ENCODE results near the gene SOX5. TPM values are rescaled to one million over a fixed set of nuclear protein-coding genes. Genes with fewer than 3 reads are reported as not detected.

The SOX5 gene
- total and polyA plus RNA-seq, 2 of the 8 experiments (the other 6 are each of a cell fraction or from before 2014, with no cell fraction given), result 2.2 to 2.6 TPM

DNA sequence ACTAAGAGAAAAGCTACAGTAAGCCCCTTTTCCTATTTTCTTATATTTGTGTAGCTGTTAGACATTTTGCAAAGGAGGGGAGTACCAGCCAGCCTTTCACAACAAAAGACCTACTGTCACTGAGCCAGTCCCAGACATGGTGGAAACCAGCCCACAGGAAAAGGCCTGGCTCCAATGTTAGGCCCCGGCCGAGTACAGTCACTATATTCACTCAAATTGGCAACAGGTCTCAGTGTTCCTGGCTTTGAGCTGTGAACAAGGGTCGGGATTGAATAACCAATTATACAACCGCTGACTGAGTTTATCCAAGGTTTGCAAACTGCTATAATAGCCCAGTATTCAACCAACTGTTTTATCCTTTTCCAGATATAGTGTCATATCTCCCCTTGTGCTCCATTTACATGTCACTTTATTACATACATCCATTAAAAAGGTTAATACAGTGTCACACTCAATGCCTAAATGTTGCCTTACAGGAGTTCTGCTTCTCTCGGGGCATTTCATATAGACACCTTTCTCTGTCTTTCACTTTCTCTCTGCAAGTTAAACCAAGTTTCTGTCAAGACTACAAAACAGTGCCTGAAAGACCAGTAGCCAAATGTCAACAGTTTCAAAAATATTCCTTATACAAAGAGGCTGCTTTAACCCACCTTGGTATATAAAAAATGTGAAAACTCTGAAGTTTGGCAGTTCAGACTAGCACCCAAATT is 178.1 kb downstream of the SOX5 start:
- no peak overlapping the region for H4K8ac ChIP-seq (ENCODE audit: extremely low read depth, insufficient read depth, low read length)
- no peak for DNase-seq (ENCODE audit: low read depth in 1 of 2, low spot score in 2 of 2)
- no peaks in the 10 kb centered on the region for H3K27me3 ChIP-seq (replicated peaks in 1 of 4; ENCODE audit: control insufficient read depth in 3 of 4, extremely low read depth in 1 of 4, insufficient read depth in 3 of 4, low read length in 3 of 4)
- peaks cover 0 to 1% (median 0%) of the 10 kb centered on the region in 4 experiments; a peak in 1 of 8 replicates for H3K36me3 ChIP-seq (ENCODE audit: control insufficient read depth in 2 of 4, insufficient read depth in 4 of 4, low read length in 3 of 4)
- H2AK5ac ChIP-seq (ENCODE audit: low read depth, low read length), result no peak overlapping the region
- no peaks in the 10 kb centered on the region for H3K23me2 ChIP-seq (ENCODE audit: low read depth, low read length)
- H4K20me1 ChIP-seq (replicated peaks in 1 of 2; ENCODE audit: control insufficient read depth in 1 of 2, insufficient read depth in 2 of 2, low read length in 2 of 2), result no peaks in the 10 kb centered on the region
- no peak for TF ChIP-seq PHF8 (conservative IDR thresholded peaks at IDR 0.05; ENCODE audit: low read depth, low read length)
- no peak for TF ChIP-seq KDM4A (IDR thresholded peaks at IDR 0.05; ENCODE audit: low read depth, low read length, severe bottlenecking)
- no peak for TF ChIP-seq JUN (IDR thresholded peaks at IDR 0.05; ENCODE audit: low read depth, low read length)
- no peak for TF ChIP-seq SIX5 (IDR thresholded peaks at IDR 0.05; ENCODE audit: low read depth, low read length)
- no peak for TF ChIP-seq BCL11A (IDR thresholded peaks at IDR 0.05; ENCODE audit: low read depth in 2 of 2, low read length in 2 of 2)
- no peak for TF ChIP-seq ASH2L (IDR thresholded peaks at IDR 0.05; ENCODE audit: low read length)
- no peak for TF ChIP-seq KDM1A (IDR thresholded peaks at IDR 0.05; ENCODE audit: borderline replicate concordance, low read length)
- no peak for TF ChIP-seq SUZ12 (IDR thresholded peaks at IDR 0.05; ENCODE audit: low read length)
- TF ChIP-seq GABPA (IDR thresholded peaks at IDR 0.05; ENCODE audit: borderline replicate concordance, insufficient read depth, low read length), result no peak
- no peak for TF ChIP-seq CHD1 (IDR thresholded peaks at IDR 0.05; ENCODE audit: low read depth, low read length)
- no peak for TF ChIP-seq SIRT6 (IDR thresholded peaks at IDR 0.05; ENCODE audit: low read length)
- ChIA-PET POLR2A (ENCODE audit: partially characterized antibody) (interaction anchor here (0.7 kb wide), 1 partner anchor 47 kb away, joined by 3 read pairs; no protein-coding TSS in a partner anchor), CTCF (ENCODE audit: partially characterized antibody) (no interaction called here)
- no peak overlapping the region for H3K56ac ChIP-seq (replicated peaks; ENCODE audit: insufficient read length, low read depth, low read length)
- no peak overlapping the region for H4K5ac ChIP-seq (ENCODE audit: insufficient read length, low read depth, low read length)
- H3K4me3 ChIP-seq (ENCODE audit: extremely low read depth in 1 of 4, insufficient read depth in 2 of 4, low read depth in 3 of 4, low read length in 4 of 4), result no peak overlapping the region
- H3K9me3 ChIP-seq (ENCODE audit: insufficient read depth in 2 of 2, low read depth in 1 of 2, low read length in 1 of 2), result peaks cover 2% of the 10 kb centered on the region in 2 experiments; a peak in 2 of 4 replicates
- no peak overlapping the region for H3K14ac ChIP-seq (ENCODE audit: insufficient read length)
- WGBS, 2 experiments (ENCODE audit: extremely low coverage in 1 of 2, insufficient coverage in 1 of 2, insufficient read length in 1 of 2, insufficient replicate concordance in 2 of 2, low coverage in 1 of 2, low lambda C conversion rate in 2 of 2, missing lambda C conversion rate in 1 of 2), result 92% methylated on average over 5 of the region's 5 CpGs; no CpG with 5 or more reads in 1 of the 2 experiments
- H3K18ac ChIP-seq (ENCODE audit: extremely low read depth, low read length), result no peak overlapping the region
- H4K91ac ChIP-seq (replicated peaks; ENCODE audit: insufficient read length, low read length), result no peak overlapping the region
- no peak overlapping the region for H2BK5ac ChIP-seq (ENCODE audit: low read depth, low read length)
- no peak overlapping the region for H3K4ac ChIP-seq (replicated peaks; ENCODE audit: insufficient read length, low read depth, low read length)
- no peak overlapping the region for H3K9ac ChIP-seq (replicated peaks in 1 of 4; ENCODE audit: extremely low read depth in 1 of 4, low read depth in 3 of 4, low read length in 3 of 4)
- H3K4me1 ChIP-seq (replicated peaks in 1 of 4; ENCODE audit: control insufficient read depth in 3 of 4, insufficient read depth in 4 of 4, low read length in 3 of 4), result peaks cover 0 to 8% (median 2%) of the 10 kb centered on the region in 4 experiments; a peak in 2 of 7 replicates
- no peak overlapping the region for H2BK20ac ChIP-seq (ENCODE audit: low read length)
- no peak overlapping the region for H2BK120ac ChIP-seq (replicated peaks; ENCODE audit: low read depth, low read length)
- no peak overlapping the region for H2BK12ac ChIP-seq (ENCODE audit: low read depth, low read length)
- no peak for FAIRE-seq
- H3K27ac ChIP-seq (ENCODE audit: low read depth, low read length), result no peak overlapping the region
- H2BK15ac ChIP-seq (ENCODE audit: low read length), result no peak overlapping the region
- no peaks in the 10 kb centered on the region for H3K79me1 ChIP-seq (ENCODE audit: low read depth, low read length)
- H3K23ac ChIP-seq (ENCODE audit: insufficient read length), result no peak overlapping the region
- H2AFZ ChIP-seq (ENCODE audit: low read length), result no peak overlapping the region
- H3K4me2 ChIP-seq (ENCODE audit: insufficient read depth in 1 of 2, low read depth in 2 of 2, low read length in 2 of 2), result no peak overlapping the region
- no peaks in the 10 kb centered on the region for H3K79me2 ChIP-seq (ENCODE audit: control insufficient read depth in 1 of 2, insufficient read depth in 2 of 2, low read length in 2 of 2)
